Frontal cortex (tissue), 4 donors: ENCODE measurements around the gene PRDM5. TPM values are rescaled to one million over a fixed set of nuclear protein-coding genes. Genes with fewer than 3 reads are reported as not detected.

Experiments used
- DNase-seq, 2 donors: peaks; one replicate each; pipeline ENCODE4 v3.0.0; 2012; ENCODE audit warnings: low spot score in 2 of 2
- FAIRE-seq: peaks from 2 replicates; lab custom pipeline; 2012; peaks lifted over from hg19 to GRCh38; lab: Jason Lieb, UNC
- total RNA-seq: library from RNA; depleted of rRNA; stranded (reverse); fragments of >200 nt; gene quantifications from one replicate; pipeline ENCODE4 v1.2.3, GENCODE V29; 2014
- donor health status: control.
- donor health status: control.
- donor health status: control.

PRDM5 gene
- total RNA-seq, 1 donor from 2014 or later, result 14.7 TPM

GRCh38 chr4:120861852-120862251, 60.7 kb downstream of the PRDM5 start:
- FAIRE-seq (no peak), DNase-seq (no peak)

- DNase-seq (no peak), FAIRE-seq (no peak)
Observed at GRCh38 chr4:120858776-120859175, 63.8 kb downstream of the PRDM5 start.

DNA sequence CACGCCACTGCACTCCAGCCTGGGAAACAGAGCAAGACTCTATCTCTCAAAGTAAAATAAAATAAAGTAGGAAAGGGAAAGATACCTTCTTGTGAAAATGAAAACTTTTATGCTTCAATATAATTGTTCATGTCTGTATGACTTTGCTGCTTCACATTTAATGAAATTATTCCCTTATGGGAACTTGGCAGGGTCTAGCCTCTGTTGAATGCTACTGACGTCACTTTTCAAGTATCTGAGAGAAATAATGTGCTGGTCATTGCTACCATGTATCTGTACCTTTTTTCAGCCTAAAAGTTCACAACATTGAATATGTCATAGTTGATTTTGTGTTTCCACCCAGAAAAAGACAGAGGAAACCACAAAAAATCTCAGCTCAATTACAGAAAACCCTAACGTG, 65.2 kb downstream of the PRDM5 start:
- FAIRE-seq (no peak), DNase-seq (no peak)

GRCh38 chr4:120856294-120856693, 66.2 kb downstream of the PRDM5 start:
- DNase-seq (no peak), FAIRE-seq (no peak)

DNA sequence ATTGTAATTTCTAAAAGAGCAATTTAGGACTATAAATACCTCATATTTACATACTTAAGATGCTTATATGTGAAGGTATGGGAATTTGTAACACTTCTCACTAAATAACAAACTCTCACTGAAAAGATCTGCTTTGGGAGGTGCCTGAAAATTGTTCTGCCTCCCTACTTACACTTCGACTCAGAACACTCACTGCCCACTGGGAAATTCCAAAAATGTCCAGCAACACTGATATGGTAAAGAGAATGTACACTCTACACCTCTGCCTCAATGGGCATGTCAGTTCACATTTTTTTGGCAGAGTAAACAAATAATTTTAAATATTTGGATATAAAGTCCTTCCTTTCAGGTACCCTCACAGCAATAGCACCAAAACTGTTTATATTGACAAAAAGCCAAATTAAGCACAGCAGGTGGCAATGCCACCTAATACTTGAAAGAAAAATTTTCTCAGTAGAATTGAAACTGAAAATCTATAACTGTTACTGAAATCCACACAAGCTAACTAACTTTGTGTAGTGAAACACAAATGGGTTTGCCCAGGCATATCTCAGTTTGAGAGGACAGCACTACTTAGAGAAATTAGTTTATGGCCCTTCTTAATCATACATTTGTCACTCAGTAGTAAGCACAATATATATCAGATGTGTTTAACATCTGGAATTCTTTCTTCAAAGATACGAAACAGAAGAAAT, 67.1 kb downstream of the PRDM5 start:
- FAIRE-seq, result no peak
- no peak for DNase-seq

- DNase-seq (no peak), FAIRE-seq (no peak)
Observed at GRCh38 chr4:120853161-120853935, 69.2 kb downstream of the PRDM5 start.

DNA sequence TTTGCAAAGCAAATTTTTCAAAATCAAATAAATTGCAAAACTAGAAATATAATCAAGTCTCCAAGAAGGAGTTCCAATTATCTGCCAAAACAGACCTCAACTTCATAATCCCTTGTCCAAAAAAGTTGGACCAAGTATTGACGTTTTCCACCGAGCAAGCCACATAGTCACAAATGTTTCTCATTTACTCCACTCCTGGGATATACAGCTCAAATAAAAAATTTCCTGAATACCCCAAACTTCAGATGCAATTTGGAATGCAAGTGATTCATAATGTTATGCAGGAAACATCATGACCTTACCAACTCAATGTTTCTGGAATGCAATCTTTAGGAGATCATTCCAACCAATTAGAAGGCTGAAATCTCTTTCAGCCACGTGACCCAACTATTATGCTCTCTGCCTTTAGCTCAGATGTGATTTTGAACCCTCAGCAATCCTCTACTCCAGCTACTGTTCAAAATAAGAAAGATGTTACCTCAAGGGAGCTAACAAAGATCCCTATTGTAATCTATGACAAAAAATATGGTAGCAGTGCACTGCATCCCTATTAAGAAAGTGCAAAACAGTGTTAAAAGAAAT, 72.4 kb downstream of the PRDM5 start:
- FAIRE-seq, result no peak
- no peak for DNase-seq

DNA sequence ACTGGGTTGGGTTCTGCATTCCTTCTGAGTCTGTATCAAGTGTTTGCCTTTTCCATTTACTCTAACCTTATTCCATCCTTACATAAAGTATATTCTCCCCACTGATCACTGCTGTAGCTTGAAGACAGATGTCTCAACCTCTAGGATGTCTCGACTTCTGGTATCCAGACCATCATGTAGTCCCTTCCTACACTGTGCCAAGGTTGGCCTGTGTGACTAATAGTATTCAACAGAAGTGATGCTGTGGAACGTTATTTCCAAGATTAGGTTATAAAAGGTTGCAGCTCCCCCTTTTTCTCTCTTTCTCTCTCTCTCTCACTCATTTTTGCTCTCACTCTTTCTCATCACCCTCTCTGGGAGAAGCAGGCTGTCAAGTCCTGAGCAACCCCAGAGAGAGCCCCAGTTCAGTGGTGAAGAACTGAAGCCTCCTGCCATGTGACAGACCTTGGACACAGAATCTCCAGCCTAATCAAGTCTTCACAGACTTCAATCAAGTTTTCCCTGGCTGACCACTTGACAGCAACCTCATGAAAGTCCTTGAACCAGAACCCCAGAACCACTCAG, 75.4 kb downstream of the PRDM5 start:
- FAIRE-seq, result no peak
- DNase-seq, result no peak

GRCh38 chr4:120844528-120844921, 78.0 kb downstream of the PRDM5 start:
- FAIRE-seq, result no peak
- DNase-seq, result no peak

- DNase-seq (no peak), FAIRE-seq (no peak)
Observed at GRCh38 chr4:120843849-120844527, 78.5 kb downstream of the PRDM5 start.

GRCh38 chr4:120842031-120842430, 80.5 kb downstream of the PRDM5 start:
- DNase-seq, result no peak
- FAIRE-seq, result no peak

DNA sequence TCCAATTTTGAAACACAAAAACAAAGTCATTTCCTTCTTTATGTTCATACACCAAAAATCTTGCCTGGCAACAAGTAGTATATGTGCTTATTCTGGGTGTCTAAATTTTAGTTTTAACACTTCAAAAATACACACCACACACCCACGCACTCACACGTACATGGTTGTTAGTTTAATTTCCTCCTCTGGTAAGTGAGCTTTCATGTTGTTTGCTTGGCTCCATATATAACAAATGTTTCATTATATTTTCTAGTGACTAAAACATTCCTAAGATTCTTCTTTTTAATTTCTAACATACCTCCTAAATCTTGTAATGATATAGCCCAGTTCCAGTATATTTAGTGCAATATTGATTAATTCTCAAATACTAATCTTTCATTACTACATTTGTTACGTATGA, 80.9 kb downstream of the PRDM5 start:
- DNase-seq, result peak in 1 of 2 donors; percentile 5
- no peak for FAIRE-seq

DNA sequence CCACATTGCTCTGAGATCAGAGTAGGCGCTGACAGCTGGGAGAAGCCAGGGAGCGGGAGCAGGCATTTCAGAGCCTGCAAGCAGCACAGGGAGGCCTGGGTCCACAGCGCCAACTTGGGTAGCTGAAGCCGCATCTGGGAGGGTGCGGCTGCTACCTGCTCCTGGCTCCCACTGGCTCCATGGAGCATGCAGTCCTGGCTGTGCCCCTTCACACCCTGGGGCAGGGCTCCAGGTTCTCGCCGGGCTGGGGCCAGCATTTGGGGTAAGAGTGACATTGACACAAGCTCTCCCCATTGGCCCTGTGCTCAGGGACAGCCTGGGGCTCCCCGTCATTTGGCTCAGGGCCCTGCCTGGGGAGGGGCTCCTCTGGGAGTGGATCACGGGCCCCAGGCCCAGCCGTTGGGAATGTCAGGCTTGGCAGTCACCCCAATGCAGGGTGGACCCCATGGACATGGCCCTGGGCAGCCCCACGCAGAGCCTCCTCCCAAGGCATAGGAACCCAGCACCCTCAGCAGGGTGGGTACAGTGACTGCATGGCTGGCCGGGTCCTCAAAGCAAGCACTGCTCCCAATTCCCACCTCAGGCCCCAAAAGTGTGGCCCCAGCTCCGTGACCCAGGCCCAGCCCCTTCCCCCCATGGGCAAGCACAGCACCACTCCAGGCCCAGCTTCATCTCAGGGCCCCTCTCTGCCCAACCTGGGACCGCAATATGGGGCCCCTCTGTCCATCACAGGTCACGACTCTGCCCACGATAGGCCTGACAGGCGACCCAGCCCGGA, 82.4 kb downstream of the PRDM5 start:
- FAIRE-seq (no peak), DNase-seq (no peak)

- FAIRE-seq (no peak), DNase-seq (no peak)
Observed at GRCh38 chr4:120839334-120839973, 83.1 kb downstream of the PRDM5 start.

GRCh38 chr4:120838784-120839183, 83.7 kb downstream of the PRDM5 start:
- DNase-seq (no peak), FAIRE-seq (no peak)

DNA sequence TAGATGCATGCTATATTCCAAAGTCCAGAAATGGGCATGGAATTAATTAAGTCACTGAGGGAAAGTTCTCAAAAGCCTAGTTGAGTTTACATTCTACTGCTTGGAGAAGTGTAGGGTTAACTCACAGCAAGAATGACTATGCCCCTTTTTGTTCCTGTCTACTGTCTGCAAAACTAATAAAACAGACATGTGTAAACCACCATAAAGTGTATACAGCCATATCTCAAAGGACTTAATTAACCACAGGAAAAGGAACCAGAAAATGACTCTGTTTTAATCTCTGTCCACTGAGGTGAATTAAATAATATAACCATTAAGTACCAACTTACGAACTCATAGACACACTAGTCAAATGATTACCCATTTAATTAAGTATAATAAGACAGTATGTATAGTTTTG, 84.9 kb downstream of the PRDM5 start:
- no peak for FAIRE-seq
- DNase-seq, result no peak

- FAIRE-seq, result no peak
- no peak for DNase-seq
Observed at GRCh38 chr4:120835342-120835741, 87.2 kb downstream of the PRDM5 start.

- no peak for FAIRE-seq
- DNase-seq, result no peak
Observed at GRCh38 chr4:120830204-120830603, 92.3 kb downstream of the PRDM5 start.
